ENCODE data around the gene ZNF579. TPM values are rescaled to one million over a fixed set of nuclear protein-coding genes. Genes with fewer than 3 reads are reported as not detected.
A peak's percentile ranks its signal among the peaks of the same experiment; 100 is the strongest.
"Not testable (repeated sequence)": the region's sequence is repeated elsewhere in the genome, so short reads cannot be mapped to it uniquely, and the experiment has no call there.

ZNF579 gene
- total RNA-seq, 2 donors from 2014 or later: 7.4 to 7.6 TPM

DNA sequence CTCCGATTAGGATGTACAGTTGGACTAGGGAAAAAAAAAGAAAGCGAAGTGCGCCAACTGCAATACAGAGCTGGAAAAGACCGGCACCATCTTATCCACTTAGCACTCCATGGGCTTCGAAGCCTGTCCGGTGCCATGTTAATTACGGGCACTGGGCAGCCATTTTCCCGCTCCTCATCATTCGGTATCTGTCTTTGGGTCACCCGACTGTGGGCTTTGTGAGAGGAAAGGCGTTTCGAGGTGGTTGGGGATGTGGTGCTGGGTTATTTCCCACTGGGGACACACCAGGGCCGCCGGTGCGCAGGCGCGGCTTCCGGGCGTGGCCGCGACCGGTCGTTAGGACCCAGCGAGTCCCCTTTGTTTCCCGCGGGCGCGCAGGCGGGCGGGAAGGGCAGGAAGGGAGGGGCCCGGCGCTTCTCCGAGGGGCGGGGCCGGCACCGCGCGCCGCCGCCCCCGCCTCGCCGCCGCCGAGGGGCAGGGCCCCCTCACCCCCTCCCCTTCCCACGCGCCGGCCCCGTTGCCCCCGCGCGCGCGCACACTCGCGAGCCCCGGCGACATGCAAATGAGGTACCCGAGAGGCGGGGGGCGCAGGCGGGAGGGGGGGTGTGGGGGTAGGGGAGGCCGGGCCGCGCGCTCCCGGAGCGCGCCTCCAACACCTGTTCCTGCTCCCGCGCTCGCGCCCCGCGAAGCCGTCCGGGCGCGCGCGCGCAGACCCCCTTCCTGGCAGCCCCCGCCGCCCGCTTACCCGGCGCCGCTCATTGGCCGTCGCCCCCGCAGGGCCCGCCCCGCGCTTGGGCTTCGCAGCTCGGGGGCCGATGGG is 19.4 kb upstream of the ZNF579 start, which contains the start of gene ZNF524:
Gene ZNF524, plus strand, starts transcription at position 447 of the 820 bp plus-strand sequence. CDS start 1,825 bp downstream, outside the sequence.
- peak; percentile 95 for DNase-seq (ENCODE audit: low spot score)
- intact Hi-C loops (cut with DNase I): loop anchor here in 1 of 2 donors (5.0 kb wide), 2 partner anchors 1062 to 1133 kb away; no protein-coding TSS in a partner anchor

DNA sequence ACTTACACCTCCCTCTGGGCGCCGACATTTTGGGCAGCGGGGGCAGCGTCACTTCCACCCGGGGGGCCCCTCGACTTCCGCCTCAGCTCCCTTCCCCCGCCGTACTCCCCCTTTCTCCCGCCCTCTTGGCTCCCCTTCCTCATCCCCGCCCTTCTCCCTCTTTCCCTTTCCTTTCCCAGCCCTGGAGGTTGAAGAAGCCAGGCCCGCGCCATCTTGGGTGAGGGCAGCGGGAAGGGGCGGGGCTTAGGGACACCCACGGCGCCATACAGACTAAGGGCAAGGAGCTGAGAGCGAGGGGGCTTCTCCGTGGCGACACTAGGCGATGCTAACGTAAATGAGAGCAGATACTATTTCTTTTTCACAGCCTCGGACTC is 18.8 kb upstream of the ZNF579 start, which contains the start of gene FIZ1:
Gene FIZ1, minus strand, starts transcription at position 50 of the 374 bp plus-strand sequence. CDS start 1,652 bp downstream, outside the sequence.
- peak; percentile 99 for DNase-seq (ENCODE audit: low spot score)
- intact Hi-C loops (cut with DNase I): no loop called here

DNA sequence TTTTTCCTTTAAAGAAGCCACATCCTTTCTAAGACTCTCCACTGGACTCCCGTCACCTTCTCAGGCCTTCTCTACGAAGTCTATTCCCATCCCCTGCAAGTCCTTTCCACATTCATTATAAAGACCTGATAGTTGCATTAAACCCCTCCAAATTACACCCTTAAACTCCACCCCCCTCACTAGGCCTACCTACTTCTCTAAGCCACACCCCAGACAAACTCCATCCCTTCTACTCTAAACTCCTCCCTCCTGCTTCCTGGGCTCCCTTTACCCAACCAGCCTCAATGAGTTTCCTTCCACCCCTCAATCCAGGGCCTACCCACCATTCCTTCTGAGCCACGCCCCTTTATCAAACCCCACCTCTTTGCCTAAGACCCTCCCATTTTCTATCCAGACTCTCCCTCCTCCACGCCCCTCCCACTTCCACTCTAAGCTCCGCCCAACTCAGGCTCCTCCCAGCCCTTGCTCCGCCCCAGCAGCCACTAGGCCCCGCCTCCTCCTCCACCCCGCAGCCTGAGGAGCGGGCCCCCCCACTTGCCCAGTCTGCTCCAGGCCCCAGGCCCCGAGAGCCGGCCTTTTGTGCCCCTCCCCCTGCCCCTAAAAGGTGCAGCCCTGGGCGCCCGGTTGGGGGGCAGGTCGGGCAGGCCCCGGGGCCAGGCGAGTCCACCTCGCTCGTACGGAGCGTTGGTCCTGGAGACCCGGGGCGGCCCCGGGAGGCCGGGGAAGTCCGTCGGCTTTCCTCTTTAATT is 18.2 kb upstream of the ZNF579 start:
- intact Hi-C loops (cut with DNase I): no loop called here
- DNase-seq (ENCODE audit: low spot score): peak; percentile 98

DNA sequence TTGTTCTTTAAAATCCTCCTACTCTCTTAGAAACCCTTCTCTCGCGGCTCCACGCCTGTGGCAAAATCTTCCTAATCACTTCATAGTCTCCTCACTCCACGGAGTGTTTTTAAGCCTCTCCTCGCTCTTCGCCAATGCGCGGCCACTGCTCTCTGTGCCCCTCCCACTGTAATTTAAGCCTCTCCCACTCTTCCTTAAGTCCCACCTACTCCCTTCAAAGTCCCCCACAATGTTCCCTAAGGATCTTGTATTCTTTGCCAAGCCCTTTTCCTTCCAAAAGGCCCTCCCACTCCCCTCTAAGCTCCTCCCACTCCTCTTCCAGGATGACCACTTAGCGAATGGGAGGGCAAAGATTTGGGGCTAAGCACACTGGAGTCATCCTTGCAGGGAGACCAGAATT is 17.4 kb upstream of the ZNF579 start:
- intact Hi-C loops (cut with DNase I): no loop called here
- DNase-seq (ENCODE audit: low spot score): no peak

DNA sequence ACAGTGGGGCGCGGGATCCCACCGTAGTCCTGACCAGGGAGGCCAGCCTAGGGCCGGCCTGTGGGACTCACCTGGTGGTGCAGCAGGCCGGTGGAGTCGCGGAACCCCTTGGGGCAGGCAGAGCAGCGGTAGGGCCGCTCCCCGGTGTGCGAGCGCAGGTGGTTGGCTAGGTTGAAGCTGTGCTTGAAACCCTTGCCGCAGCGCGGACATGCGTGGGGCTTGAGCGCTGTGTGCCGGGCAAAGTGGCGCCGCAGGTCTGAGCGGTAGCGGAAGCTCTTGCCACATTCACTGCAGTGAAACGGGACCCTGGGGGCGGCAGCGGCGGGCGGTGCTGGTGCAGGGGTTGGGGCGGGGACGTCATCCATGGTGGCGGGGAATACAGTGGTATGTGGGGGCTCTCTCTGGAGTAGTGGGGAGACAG is 16.9 kb upstream of the ZNF579 start:
- intact Hi-C loops (cut with DNase I): no loop called here
- DNase-seq (ENCODE audit: low spot score): no peak

DNA sequence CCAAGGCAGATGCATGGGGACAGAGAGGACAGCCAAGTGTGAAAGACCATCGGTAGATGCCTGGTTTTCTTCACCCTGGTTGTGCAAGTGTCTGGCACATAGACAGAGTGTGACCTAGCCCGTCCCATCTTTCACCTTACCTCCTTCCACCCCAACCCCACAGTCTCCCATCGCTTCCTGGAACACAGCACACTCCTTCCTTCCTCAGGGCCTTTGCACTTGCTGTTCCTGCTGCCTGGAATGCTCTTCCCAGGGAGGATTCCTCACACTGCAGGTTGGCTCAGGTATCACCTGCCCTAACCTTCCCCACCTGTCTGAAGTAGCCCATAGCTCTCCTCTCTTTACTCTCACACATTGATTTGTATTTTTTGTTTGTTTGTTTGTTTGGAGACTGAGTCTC is 15.7 kb upstream of the ZNF579 start:
- intact Hi-C loops (cut with DNase I): no loop called here

DNA sequence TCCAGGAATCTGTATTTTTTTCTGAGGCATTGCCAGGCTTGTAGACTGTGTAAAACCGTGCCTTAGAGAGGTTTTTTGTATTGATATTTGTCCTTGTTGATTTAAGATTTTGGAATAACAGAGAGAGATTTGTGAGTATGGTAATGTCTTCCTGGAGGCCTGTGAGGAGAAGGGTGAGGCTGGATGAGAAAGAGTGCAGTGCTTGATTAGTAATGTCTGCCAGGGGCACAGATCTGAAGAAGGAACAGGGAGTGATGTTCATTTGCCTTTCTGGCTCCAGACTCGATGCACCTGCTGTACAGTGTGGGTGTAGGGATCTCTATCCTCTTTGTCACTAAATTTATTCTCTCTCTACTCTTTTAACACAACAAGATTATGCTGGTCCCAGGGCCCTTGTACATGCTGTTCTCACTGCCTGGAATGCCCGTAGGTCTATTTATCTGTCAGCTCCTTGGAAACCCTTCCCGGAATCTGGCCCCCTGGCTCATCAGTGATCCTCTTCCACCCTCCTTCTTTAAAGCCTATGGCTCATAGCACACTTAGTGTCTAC is 14.4 kb upstream of the ZNF579 start:
- intact Hi-C loops (cut with DNase I): no loop called here
- no peak for DNase-seq (ENCODE audit: low spot score)

More for the DNA sequence above, 15.7 kb upstream of the ZNF579 start:
- DNase-seq (ENCODE audit: low spot score): no peak

DNA sequence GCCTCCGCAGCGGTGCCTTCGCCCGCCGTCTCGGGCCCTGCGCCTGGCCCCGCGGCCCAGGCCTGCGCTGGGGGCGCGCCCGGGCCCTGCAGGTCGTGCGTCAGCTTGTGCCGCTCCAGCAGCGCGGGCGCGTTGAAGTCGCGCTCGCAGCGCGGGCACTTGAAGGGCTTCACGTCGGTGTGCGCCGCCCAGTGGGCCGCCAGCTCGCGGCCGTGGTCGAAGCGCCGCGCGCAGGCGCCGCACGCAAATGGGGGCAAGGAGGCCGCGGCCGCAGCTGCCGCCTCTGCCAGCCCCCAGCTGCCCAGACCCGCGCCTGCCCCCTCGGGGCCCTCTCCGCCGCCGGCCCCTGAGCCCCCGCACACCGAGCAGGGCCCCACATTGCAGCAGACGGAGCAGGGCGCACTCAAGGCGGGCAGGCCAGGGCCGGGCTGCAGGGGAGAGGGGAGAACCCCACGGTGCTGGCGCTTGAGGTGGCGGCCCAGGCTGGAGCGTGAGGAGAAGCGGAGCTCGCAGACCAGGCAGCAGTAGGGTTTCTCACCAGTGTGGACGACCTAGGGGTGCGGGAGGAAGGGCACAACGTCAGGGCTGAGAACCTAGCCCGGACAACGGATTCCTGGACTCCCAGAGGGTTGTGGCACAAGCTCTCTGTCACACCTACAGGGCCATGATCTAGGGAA is 12.6 kb upstream of the ZNF579 start:
- intact Hi-C loops (cut with DNase I): no loop called here

DNA sequence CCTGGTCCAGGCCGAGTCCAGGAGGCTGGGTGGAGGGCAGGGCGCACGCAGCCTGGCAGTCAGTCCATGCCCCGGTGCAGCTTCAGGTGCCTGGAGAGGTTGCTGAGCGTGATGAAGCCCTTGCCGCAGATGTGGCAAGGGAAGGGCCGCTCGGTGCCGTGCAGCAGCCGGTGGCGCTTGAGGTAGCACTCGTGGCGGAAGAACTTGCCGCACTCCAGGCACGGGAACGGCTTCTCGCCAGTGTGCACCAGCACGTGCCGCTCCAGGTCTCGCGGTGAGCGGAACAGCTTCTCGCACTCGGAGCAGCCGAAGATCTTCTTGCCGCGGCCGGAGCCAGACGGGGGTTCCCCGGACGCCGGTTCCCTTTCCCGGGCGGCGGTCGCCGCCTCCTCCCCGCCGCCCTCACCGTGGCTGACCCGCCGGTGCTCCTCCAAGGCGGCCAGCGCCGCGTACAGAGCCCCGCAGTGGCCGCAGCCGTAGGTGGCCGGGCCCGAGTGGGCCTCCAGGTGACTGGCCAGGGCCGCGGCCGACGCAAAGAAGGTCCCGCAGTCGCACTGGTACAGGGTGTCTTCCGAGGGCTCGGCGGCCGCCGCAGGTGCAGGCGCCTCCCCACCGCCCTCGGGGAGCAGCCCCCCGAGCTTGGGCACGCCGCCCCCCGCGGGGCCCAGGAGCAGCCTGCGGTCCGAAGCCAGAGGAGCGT is 11.9 kb upstream of the ZNF579 start:
- no peak for DNase-seq (ENCODE audit: low spot score)
- intact Hi-C loops (cut with DNase I): no loop called here

More for the DNA sequence above, 12.6 kb upstream of the ZNF579 start:
- no peak for DNase-seq (ENCODE audit: low spot score)

DNA sequence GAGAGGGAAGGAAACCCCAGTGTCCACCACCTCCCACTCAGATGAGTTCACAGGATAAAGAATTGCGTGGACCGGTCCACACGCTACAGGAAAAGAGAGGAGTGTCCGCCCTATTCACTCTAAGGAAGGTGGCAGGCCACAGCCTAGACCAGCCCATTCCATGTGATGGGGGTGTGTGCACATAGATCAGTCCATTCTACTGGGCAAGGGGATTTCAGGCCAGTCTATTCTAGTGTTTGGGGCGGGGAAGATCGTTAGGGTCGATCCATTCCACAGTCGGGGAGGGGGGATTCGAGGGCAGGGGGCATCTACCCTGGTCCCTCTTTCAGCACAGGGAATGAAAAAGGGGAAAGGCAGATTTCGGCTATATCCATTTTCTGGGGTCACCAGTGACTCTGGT is 10.9 kb upstream of the ZNF579 start:
- intact Hi-C loops (cut with DNase I): no loop called here
- DNase-seq (ENCODE audit: low spot score): no peak

DNA sequence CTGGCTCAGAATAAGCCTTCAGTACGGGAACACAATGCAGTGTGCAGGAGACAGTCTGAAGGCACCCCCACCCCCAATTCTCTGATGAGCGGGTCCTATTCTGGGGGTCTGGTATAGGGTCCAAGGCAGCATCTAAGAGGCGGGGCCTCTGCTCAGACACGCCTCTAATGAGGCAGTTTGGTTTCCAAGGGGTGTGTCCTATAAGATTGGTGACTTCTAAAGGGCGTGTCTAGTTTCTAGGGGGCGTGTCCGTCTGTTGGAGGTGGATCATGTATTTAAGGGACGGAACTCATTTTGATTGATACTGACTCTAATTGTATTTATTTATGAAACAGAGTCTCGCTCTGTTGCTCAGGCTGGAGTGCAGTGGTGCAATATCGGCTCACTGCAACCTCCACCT is 10.0 kb upstream of the ZNF579 start:
- intact Hi-C loops (cut with DNase I): no loop called here
- DNase-seq (ENCODE audit: low spot score): no peak

DNA sequence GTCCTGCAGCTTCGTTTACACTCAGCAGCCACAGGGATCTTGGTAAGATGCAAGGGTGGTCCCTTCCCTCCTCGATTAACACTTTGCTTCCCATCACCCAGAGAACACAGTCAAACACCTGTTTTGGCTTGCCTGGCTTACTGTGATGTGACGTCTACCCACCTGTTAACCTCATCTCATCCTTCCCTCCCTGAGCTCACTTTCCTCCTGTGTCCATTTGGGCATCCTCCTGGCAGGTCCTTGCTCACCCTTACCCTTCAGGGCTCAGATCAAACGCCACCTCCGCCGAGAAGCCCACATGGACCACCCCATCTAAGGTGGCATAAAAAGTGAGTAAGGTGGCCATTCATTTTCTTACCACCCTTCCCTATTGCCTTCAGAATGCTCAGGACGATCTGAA is 9.5 kb upstream of the ZNF579 start:
- DNase-seq (ENCODE audit: low spot score): no peak
- intact Hi-C loops (cut with DNase I): no loop called here

DNA sequence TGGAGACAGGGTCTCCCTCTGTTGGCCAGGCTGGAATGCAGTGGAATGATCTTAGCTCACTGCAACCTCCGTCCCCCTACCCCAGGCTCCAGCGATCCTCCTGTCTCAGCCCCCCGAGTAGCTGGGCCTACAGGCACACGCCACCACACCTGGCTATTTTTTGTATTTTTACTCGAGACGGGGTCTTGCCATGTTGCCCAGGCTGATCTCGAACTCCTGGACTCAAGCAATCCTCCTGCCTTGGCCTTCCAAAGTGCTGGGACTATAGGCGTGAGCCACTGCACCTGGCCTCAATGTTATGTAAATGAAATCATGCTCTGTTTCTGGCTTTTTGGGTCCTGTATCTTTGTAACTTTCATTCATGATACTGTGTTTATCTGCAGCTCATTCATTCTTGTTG is 8.1 kb upstream of the ZNF579 start:
- DNase-seq (ENCODE audit: low spot score): no peak
- intact Hi-C loops (cut with DNase I): loop anchor here in 1 of 2 donors (5.0 kb wide), 1 partner anchor 71 kb away; no protein-coding TSS in a partner anchor

DNA sequence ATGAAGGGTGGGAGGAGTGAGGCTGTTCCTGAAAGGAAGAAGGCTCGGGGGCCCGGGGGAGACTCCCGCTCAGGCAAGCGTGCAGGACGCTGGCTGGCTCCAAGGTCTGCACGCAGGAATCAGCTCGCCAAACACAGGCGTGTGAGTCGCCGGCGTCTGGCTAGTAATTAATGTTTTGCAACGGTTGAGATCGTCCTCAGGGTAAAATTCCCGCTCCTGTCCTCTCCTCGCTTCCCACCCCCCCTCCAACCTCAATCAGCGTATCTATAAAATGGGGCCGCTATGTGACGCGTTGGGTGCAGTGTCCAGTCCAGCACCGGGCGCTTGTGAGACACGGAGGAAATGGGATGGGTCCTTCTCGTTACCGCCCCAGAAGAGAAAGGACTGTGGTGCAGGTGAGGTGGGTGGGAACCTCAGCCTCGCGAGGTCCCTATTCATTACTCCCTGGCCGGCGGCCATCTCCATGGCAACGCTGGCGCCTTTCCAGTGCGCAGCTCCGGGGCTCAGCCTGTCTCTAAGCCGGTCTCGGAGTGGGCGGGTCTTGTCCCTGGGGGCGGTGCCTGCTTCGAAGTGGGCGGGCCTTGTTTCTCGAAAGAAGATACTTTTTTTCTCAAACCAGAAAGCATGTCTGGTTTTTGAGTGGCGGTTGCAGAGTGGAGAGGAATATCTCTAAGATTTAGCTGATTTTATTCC is 6.5 kb upstream of the ZNF579 start:
- intact Hi-C loops (cut with DNase I): loop anchor here in 1 of 2 donors (5.0 kb wide), 1 partner anchor 70 kb away; no protein-coding TSS in a partner anchor
- peak; percentile 97 for DNase-seq (ENCODE audit: low spot score)

DNA sequence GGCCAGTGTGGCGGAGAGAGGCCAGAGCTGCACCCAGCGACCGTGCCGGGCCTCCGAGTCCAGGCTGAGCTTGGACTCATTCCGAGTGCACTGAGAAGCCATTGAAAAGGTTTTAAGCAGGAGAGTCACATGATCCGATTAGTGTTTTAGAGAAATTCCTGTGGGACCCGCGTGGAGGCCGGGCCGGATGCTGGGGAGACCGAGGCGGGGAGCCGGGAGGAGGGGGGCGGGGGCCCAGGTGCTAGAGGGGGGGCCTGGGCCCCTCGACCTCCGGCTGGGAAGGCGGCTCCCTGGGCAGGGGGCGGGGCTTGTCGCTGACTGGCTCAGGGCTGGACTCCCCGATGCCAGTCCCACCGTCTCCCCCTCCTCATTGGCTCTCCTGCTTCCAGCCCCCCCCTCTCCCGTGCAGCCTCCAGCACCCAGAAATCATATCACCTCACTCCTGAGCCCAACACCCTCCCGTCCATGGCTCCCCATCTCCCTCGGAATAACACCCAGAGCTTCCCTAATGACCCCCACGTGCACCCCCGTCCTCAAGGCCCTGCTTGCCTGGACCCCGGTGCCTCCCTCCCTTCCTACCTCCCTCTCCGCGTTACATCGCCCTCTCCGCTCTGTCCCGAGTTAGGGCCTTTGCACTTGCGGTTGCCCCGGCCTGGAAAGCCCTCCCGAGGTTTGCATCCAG is 5.2 kb upstream of the ZNF579 start:
- no peak for DNase-seq (ENCODE audit: low spot score)
- intact Hi-C loops (cut with DNase I): loop anchor here in 1 of 2 donors (5.0 kb wide), 1 partner anchor 68 kb away; no protein-coding TSS in a partner anchor

DNA sequence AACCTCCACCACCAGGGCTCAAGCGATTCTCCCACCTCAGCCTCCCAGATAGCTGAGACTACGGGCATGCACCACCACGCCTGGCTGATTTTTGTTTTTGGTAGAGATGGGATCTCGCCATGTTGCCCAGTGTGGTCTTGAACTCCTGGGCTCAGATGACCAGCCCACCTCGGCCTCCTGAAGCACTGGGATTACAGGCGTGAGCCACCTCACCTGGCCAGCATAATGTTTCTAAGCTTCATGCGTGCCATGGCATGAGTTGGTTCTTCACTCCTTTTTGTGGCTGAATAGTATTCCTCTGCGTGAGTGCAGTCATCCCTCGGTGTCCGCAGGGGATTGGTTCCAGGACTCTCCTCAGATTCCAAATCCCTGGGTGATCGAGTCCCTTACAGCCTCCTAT is 4.2 kb upstream of the ZNF579 start:
- intact Hi-C loops (cut with DNase I): loop anchor here (1.0 to 5.0 kb wide), 2 partner anchors 21 to 68 kb away; no protein-coding TSS in a partner anchor
- DNase-seq (ENCODE audit: low spot score): no peak

DNA sequence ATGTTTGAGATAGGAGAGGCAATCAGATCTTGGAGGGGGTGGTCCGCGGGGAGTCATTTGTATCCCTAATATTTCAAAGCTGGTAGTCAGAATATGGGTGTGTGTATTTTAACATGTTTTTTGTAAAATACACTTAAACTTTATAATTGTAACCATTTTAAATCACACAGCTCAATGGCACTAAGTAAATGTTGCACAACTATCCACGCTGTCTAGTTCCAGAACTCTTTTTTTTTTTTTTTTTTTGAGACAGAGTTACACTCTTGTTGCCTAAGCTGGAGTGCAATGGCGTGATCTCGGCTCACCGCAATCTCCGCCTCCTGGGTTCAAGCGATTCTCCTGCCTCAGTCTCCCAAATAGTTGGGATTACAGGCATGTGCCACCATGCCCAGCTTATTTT is 3.2 kb upstream of the ZNF579 start:
- intact Hi-C loops (cut with DNase I): loop anchor here in 1 of 2 donors (1.0 kb wide), 1 partner anchor 20 kb away; no protein-coding TSS in a partner anchor

More for the DNA sequence above, 3.2 kb upstream of the ZNF579 start:
- DNase-seq (ENCODE audit: low spot score): not testable (repeated sequence)

Data from posterior vena cava (tissue), 2 donors.